Stimulated activated CD8-positive, alpha-beta memory T cell treated with anti-CD3 and anti-CD28 coated beads, Interleukin-7, amount 100 ng/mL, for 24 hours (primary cell): ENCODE measurements around the gene PRSS21.
A peak's percentile ranks its signal among the peaks of the same experiment; 100 is the strongest.

Source experiments
- DNase-seq: peaks from one replicate; pipeline ENCODE4 v3.0.0-alpha.2; 2020; ENCODE audit warnings: low read depth

The PRSS21 gene

GRCh38 chr16:2867661-2867986 is 50.6 kb downstream of the PRSS21 start:
- DNase-seq, result no peak

- DNase-seq, result peak; percentile 95
Observed at GRCh38 chr16:2867987-2868789, 51.2 kb downstream of the PRSS21 start.
